ENCODE results near the gene KLHL26.
"Not testable (repeated sequence)": the region's sequence is repeated elsewhere in the genome, so short reads cannot be mapped to it uniquely, and the experiment has no call there.

Gene KLHL26

GRCh38 chr19:18636969-18637629 lies at the start of gene KLHL26:
TSS of gene KLHL26 (plus strand) at chr19:18637028. CDS start at chr19:18637055, 27 bp downstream.
- DNase-seq (ENCODE audit: low read depth in 2 of 2, low spot score in 1 of 2) = no peak

- no peak for DNase-seq (ENCODE audit: low read depth in 2 of 2, low spot score in 1 of 2)
Measured at GRCh38 chr19:18587561-18587960, 49.3 kb upstream of the KLHL26 start.

- no peak for DNase-seq (ENCODE audit: low read depth in 2 of 2, low spot score in 1 of 2)
Measured at GRCh38 chr19:18587962-18588610, 48.7 kb upstream of the KLHL26 start.

- peak; percentile 76 to 85 for DNase-seq (ENCODE audit: low read depth in 2 of 2, low spot score in 1 of 2)
Measured at GRCh38 chr19:18588611-18589379, 48.0 kb upstream of the KLHL26 start, which contains the start of gene REX1BD. TSS of gene REX1BD (plus strand) at chr19:18588798. CDS start at chr19:18588802, 4 bp downstream.

GRCh38 chr19:18589380-18590272 lies 47.2 kb upstream of the KLHL26 start:
- peak in 1 of 2 donors; percentile 41 for DNase-seq (ENCODE audit: low read depth in 2 of 2, low spot score in 1 of 2)

- DNase-seq (ENCODE audit: low read depth in 2 of 2, low spot score in 1 of 2) = no peak
Measured at GRCh38 chr19:18590273-18591272, 46.3 kb upstream of the KLHL26 start.

- no peak for DNase-seq (ENCODE audit: low read depth in 2 of 2, low spot score in 1 of 2)
Measured at GRCh38 chr19:18591735-18592385, 45.0 kb upstream of the KLHL26 start.

- DNase-seq (ENCODE audit: low read depth in 2 of 2, low spot score in 1 of 2) = not testable (repeated sequence)
Measured at GRCh38 chr19:18592732-18593131, 44.1 kb upstream of the KLHL26 start.

- DNase-seq (ENCODE audit: low read depth in 2 of 2, low spot score in 1 of 2) = no peak
Measured at GRCh38 chr19:18593367-18594095, 43.3 kb upstream of the KLHL26 start.

- DNase-seq (ENCODE audit: low read depth in 2 of 2, low spot score in 1 of 2) = peak; percentile 35 to 45
Measured at GRCh38 chr19:18594096-18594823, 42.6 kb upstream of the KLHL26 start.

- no peak for DNase-seq (ENCODE audit: low read depth in 2 of 2, low spot score in 1 of 2)
Measured at GRCh38 chr19:18594824-18595373, 41.9 kb upstream of the KLHL26 start.

- no peak for DNase-seq (ENCODE audit: low read depth in 2 of 2, low spot score in 1 of 2)
Measured at GRCh38 chr19:18595475-18595874, 41.4 kb upstream of the KLHL26 start.

GRCh38 chr19:18596752-18597157 lies 40.1 kb upstream of the KLHL26 start:
- no peak for DNase-seq (ENCODE audit: low read depth in 2 of 2, low spot score in 1 of 2)

- DNase-seq (ENCODE audit: low read depth in 2 of 2, low spot score in 1 of 2) = no peak
Measured at GRCh38 chr19:18597809-18598660, 38.8 kb upstream of the KLHL26 start.

GRCh38 chr19:18599485-18599884 lies 37.3 kb upstream of the KLHL26 start:
- DNase-seq (ENCODE audit: low read depth in 2 of 2, low spot score in 1 of 2) = no peak

- not testable (repeated sequence) for DNase-seq (ENCODE audit: low read depth in 2 of 2, low spot score in 1 of 2)
Measured at GRCh38 chr19:18600692-18601397, 36.0 kb upstream of the KLHL26 start.

All from stimulated activated CD8-positive, alpha-beta memory T cell treated with anti-CD3 and anti-CD28 coated beads, Interleukin-4, amount 100 ng/mL, for 4 hours (primary cell).